Prostate gland (tissue), 2 donors: ENCODE data around the gene DPH1.

Source experiments
- POLR2A ChIP-seq: fragments of 450-650 bp; IDR thresholded peaks from one replicate; pipeline ENCODE4 v1.6.1; 2016; ENCODE audit warnings: antibody characterized with exemption, mild to moderate bottlenecking
- TF ChIP-seq, protein P1 (sequence below), 4 experiments: fragments of 200-600 bp in 2 of 4; fragments of 450-650 bp in 2 of 4; sonication (generic) in 2 of 4; IDR thresholded peaks; 1 replicate in 3 of 4; 2 replicates in 1 of 4; pipeline ENCODE4 v1.5.1; 2016 to 2019; ENCODE audit warnings: antibody characterized with exemption in 4 of 4, mild to moderate bottlenecking in 2 of 4, moderate library complexity in 2 of 4

DNA sequence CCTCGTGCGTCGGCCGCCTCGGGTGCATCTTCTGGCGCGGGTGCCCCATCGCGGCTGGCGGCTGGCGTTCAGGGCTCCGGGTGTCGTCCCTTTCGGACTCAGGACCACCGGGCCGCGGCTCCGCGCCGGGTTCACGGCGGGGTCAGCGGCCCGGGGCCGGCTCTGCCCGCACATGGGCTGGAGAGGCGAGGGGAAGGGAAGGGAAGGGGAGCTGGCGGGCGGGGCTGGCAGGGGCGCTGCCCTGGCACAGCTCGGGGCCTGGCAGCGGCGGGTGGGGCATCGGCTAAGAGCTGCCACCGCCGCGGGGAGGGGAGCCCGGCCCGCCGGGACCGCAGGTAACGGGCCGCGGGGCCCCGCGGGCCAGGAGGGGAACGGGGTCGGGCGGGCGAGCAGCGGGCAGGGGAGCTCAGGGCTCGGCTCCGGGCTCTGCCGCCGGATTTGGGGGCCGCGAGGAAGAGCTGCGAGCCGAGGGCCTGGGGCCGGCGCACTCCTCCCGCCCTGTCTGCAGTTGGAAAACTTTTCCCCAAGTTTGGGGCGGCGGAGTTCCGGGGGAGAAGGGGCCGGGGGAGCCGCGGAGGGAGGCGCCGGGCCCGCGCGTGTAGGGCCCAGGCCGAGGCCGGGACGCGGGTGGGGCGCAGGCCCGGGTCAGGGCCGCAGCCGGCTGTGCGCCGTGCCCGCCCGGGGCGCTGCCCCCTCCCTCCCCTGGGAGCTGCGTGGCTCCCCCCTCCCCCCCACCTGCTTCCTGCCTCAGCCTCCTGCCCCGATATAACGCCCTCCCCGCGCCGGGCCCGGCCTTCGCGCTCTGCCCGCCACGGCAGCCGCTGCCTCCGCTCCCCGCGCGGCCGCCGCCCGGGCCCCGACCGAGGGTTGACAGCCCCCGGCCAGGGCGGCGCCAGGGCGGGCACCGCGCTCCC lies 25.6 kb downstream of the DPH1 start:
- TF ChIP-seq, protein P1, sequence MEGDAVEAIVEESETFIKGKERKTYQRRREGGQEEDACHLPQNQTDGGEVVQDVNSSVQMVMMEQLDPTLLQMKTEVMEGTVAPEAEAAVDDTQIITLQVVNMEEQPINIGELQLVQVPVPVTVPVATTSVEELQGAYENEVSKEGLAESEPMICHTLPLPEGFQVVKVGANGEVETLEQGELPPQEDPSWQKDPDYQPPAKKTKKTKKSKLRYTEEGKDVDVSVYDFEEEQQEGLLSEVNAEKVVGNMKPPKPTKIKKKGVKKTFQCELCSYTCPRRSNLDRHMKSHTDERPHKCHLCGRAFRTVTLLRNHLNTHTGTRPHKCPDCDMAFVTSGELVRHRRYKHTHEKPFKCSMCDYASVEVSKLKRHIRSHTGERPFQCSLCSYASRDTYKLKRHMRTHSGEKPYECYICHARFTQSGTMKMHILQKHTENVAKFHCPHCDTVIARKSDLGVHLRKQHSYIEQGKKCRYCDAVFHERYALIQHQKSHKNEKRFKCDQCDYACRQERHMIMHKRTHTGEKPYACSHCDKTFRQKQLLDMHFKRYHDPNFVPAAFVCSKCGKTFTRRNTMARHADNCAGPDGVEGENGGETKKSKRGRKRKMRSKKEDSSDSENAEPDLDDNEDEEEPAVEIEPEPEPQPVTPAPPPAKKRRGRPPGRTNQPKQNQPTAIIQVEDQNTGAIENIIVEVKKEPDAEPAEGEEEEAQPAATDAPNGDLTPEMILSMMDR (IDR thresholded peaks at IDR 0.05) = no peak
- no peak for TF ChIP-seq POLR2A
